ENCODE measurements around the gene CCR4. TPM values are rescaled to one million over a fixed set of nuclear protein-coding genes. Genes with fewer than 3 reads are reported as not detected.
A peak's percentile ranks its signal among the peaks of the same experiment; 100 is the strongest.
"Not testable (repeated sequence)": the region's sequence is repeated elsewhere in the genome, so short reads cannot be mapped to it uniquely, and the experiment has no call there.

Gene CCR4
- 0.13 TPM in 1 of 2 replicates, not detected in the other for total RNA-seq
- not detected in 2 replicates for polyA plus RNA-seq

GRCh38 chr3:32951410-32951811 is at the start of gene CCR4:
Gene CCR4 (plus strand): TSS chr3:32951644. CDS start chr3:32953423, 1,779 bp downstream.
- DNase-seq (ENCODE audit: low spot score): no peak
- H3K9me2 ChIP-seq (replicated peaks; ENCODE audit: insufficient read depth): no peaks in the 10 kb centered on the region
- H3K4me3 ChIP-seq: no peak within 1 kb of the TSS
- TF ChIP-seq CTCF (IDR thresholded peaks at IDR 0.05; ENCODE audit: poor library complexity) (no peak), EZH2phosphoT487 (IDR thresholded peaks at IDR 0.05; ENCODE audit: low read depth, severe bottlenecking, unreplicated experiment) (no peak), EZH2 (IDR thresholded peaks at IDR 0.05; ENCODE audit: borderline replicate concordance) (no peak)
- no peaks in the 10 kb centered on the region for H3K4me1 ChIP-seq (ENCODE audit: insufficient read depth)
- H3K36me3 ChIP-seq (replicated peaks; ENCODE audit: insufficient read depth, low read depth): no peaks in the 10 kb centered on the region
- no peak within 1 kb of the TSS for H3K27ac ChIP-seq
- no peak within 1 kb of the TSS for H3K4me2 ChIP-seq
- no peaks in the 10 kb centered on the region for H4K20me1 ChIP-seq (ENCODE audit: insufficient read depth, poor library complexity, severe bottlenecking)
- 94% methylated on average over 9 of the region's 9 CpGs for WGBS (ENCODE audit: low lambda C conversion rate, missing lambda C conversion rate)
- H3K9me3 ChIP-seq (ENCODE audit: low read depth): no peaks in the 10 kb centered on the region
- no peaks in the 10 kb centered on the region for H3K27me3 ChIP-seq
- H3K79me2 ChIP-seq: no peaks in the 10 kb centered on the region
- no peak within 1 kb of the TSS for H2AFZ ChIP-seq

GRCh38 chr3:32902887-32903371 is 48.5 kb upstream of the CCR4 start:
- H3K4me1 ChIP-seq (ENCODE audit: insufficient read depth); H3K27me3 ChIP-seq; H3K79me2 ChIP-seq; H4K20me1 ChIP-seq (ENCODE audit: insufficient read depth, poor library complexity, severe bottlenecking); H2AFZ ChIP-seq; H3K9me3 ChIP-seq (ENCODE audit: low read depth); H3K36me3 ChIP-seq (replicated peaks; ENCODE audit: insufficient read depth, low read depth); H3K27ac ChIP-seq; H3K9me2 ChIP-seq (replicated peaks; ENCODE audit: insufficient read depth): not testable (repeated sequence)
- TF ChIP-seq CTCF (IDR thresholded peaks at IDR 0.05; ENCODE audit: poor library complexity): peak; percentile 70
- WGBS (ENCODE audit: low lambda C conversion rate, missing lambda C conversion rate): 3% methylated on average over 29 of the region's 31 CpGs
- Histone ChIP-seq H3K4me2 (peak overlapping the region; percentile 90), H3K4me3 (peak overlapping the region; percentile 35)
- peak; percentile 78 for DNase-seq (ENCODE audit: low spot score)

GRCh38 chr3:32903953-32904352 is 47.5 kb upstream of the CCR4 start:
- Histone ChIP-seq H3K4me2 (no peak overlapping the region), H4K20me1 (ENCODE audit: insufficient read depth, poor library complexity, severe bottlenecking) (no peaks in the 10 kb centered on the region), H3K4me3 (no peak overlapping the region), H3K9me3 (ENCODE audit: low read depth) (no peaks in the 10 kb centered on the region), H3K9me2 (replicated peaks; ENCODE audit: insufficient read depth) (no peaks in the 10 kb centered on the region), H3K27me3 (no peaks in the 10 kb centered on the region), H3K36me3 (replicated peaks; ENCODE audit: insufficient read depth, low read depth) (no peaks in the 10 kb centered on the region), H3K79me2 (no peaks in the 10 kb centered on the region), H3K4me1 (ENCODE audit: insufficient read depth) (no peaks in the 10 kb centered on the region), H3K27ac (no peak overlapping the region), H2AFZ (no peak overlapping the region)
- no peak for TF ChIP-seq EZH2phosphoT487 (IDR thresholded peaks at IDR 0.05; ENCODE audit: low read depth, severe bottlenecking, unreplicated experiment)
- no peak for TF ChIP-seq EZH2 (IDR thresholded peaks at IDR 0.05; ENCODE audit: borderline replicate concordance)
- TF ChIP-seq CTCF (IDR thresholded peaks at IDR 0.05; ENCODE audit: poor library complexity): no peak
- DNase-seq (ENCODE audit: low spot score): no peak
- WGBS (ENCODE audit: low lambda C conversion rate, missing lambda C conversion rate): 97% methylated on average over 10 of the region's 10 CpGs

GRCh38 chr3:32909999-32910398 is 41.4 kb upstream of the CCR4 start:
- Histone ChIP-seq H3K4me3 (no peak overlapping the region), H4K20me1 (ENCODE audit: insufficient read depth, poor library complexity, severe bottlenecking) (no peaks in the 10 kb centered on the region), H3K36me3 (replicated peaks; ENCODE audit: insufficient read depth, low read depth) (no peaks in the 10 kb centered on the region), H3K9me2 (replicated peaks; ENCODE audit: insufficient read depth) (no peaks in the 10 kb centered on the region), H3K4me1 (ENCODE audit: insufficient read depth) (peaks cover 8% of the 10 kb centered on the region), H3K9me3 (ENCODE audit: low read depth) (no peaks in the 10 kb centered on the region), H3K27ac (no peak overlapping the region), H3K79me2 (no peaks in the 10 kb centered on the region), H3K4me2 (no peak overlapping the region), H2AFZ (no peak overlapping the region), H3K27me3 (no peaks in the 10 kb centered on the region)
- TF ChIP-seq CTCF (IDR thresholded peaks at IDR 0.05; ENCODE audit: poor library complexity) (no peak), EZH2phosphoT487 (IDR thresholded peaks at IDR 0.05; ENCODE audit: low read depth, severe bottlenecking, unreplicated experiment) (no peak), EZH2 (IDR thresholded peaks at IDR 0.05; ENCODE audit: borderline replicate concordance) (no peak)
- no peak for DNase-seq (ENCODE audit: low spot score)
- WGBS (ENCODE audit: low lambda C conversion rate, missing lambda C conversion rate): 71% methylated on average over 3 of the region's 3 CpGs
